SH-SY5Y (cell line): ENCODE results near the gene SYT7.

Source experiments
- GATA2 ChIP-seq: IDR thresholded peaks from 2 replicates; pipeline ENCODE4 v1.6.1; 2011; ENCODE audit warnings: mild to moderate bottlenecking, low read depth, low read length
- GATA3 ChIP-seq: IDR thresholded peaks from 2 replicates; pipeline ENCODE4 v1.6.1; 2011; ENCODE audit warnings: low read depth, mild to moderate bottlenecking, low read length, moderate library complexity

- TF ChIP-seq GATA2 (no peak), GATA3 (no peak)
These were observed 27.3 kb downstream of the SYT7 start for GRCh38 chr11:61553373-61554171.
